HG03196 (cell line): ENCODE results near the gene NAA30.
A peak's percentile ranks its signal among the peaks of the same experiment; 100 is the strongest.
"Not testable (repeated sequence)": the region's sequence is repeated elsewhere in the genome, so short reads cannot be mapped to it uniquely, and the experiment has no call there.

Experiments
- ATAC-seq: cut with Tn5 transposase; IDR thresholded peaks from one replicate; pipeline ENCODE4 v1.9.1; 2021; ENCODE audit not compliant: unreplicated experiment

The NAA30 gene

GRCh38 chr14:57390037-57390805, at the start of gene NAA30:
TSS of gene NAA30 (plus strand) at chr14:57390586. CDS start at chr14:57390958, 372 bp downstream.
- ATAC-seq = peak; percentile 82

DNA sequence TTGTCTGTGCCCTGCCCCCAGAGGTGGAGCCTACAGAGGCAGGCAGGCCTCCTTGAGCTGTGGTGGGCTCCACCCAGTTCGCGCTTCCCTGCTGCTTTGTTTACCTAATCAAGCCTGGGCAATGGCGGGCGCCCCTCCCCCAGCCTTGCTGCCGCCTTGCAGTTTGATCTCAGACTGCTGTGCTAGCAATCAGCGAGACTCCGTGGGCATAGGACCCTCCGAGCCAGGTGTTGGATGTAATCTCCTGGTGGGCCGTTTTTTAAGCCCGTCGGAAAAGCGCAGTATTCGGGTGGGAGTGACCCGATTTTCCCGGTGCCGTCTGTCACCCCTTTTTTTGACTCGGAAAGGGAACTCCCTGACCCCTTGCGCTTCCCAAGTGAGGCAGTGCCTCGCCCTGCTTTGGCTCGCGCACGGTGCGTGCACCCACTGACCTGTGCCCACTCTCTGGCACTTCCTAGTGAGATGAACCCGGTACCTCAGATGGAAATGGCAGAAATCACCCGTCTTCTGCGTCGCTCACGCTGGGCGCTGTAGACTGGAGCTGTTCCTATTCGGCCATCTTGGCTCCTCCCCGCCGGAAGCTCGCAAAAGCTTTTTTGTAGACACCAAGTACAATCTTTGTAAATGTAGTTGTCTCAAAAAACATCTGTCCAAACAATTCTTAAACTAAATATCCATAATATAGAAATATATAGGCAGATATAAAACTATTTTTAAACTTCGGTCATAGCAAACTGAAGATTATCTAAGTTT, 46.7 kb upstream of the NAA30 start:
- ATAC-seq = not testable (repeated sequence)

- ATAC-seq = no peak
Measured at GRCh38 chr14:57345106-57345505, 45.3 kb upstream of the NAA30 start.

DNA sequence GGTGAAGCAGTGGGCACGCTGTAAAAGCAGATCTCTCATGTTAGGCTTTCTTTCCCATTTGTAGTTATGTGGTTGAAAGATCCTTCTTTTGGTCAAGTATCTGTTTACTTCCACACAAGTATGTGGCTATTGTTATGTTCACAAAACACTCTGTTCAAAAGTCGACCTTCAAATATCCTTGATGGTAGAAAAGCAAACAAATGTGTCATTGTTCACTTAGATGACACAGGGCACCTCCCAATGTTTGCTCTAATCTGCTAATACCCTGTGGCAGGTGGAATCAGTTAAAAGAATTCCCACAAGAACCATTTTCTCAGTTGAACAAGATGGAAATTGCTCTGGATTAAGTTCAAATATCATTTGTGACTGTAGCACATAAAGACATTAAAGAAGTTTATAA, 43.6 kb upstream of the NAA30 start:
- ATAC-seq = no peak

- no peak for ATAC-seq
Measured at GRCh38 chr14:57352396-57353170, 37.8 kb upstream of the NAA30 start.

GRCh38 chr14:57355081-57355800, 35.1 kb upstream of the NAA30 start:
- no peak for ATAC-seq

- ATAC-seq = no peak
Measured at GRCh38 chr14:57362361-57362760, 28.0 kb upstream of the NAA30 start.

DNA sequence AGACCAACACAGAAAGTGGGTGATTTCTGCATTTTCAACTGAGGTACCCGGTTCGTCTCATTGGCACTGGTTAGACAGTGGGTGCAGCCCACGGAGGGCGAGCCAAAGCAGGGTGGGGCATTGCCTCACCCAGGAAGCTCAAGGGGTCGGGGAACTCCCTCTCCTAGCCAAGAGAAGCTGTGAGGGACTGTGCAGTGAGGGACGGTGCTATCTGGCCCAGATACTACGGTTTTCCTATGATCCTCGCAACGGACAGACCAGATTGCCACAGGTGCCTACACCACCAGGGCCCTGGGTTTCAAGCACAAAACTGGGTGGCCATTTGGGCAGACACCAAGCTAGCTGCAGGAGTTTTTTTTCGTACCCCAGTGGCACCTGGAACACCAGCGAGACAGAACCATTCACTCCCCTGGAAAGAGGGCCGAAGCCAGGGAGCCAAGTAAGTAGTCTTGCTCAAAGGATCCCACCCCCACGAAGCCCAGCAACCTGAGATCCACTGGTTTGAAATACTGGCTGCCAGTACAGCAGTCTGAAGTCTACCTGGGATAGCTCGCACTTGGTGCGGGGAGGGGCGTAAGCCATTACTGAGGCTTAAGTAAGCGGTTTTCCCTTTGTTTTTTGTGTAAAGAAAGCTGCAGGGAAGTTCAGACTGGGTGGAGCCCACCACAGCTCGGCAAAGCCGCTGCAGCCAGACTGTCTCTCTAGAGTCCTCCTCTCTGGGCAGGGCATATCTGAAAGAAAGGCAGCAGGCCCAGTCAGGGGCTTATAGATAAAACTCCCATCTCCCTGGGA, 25.5 kb upstream of the NAA30 start:
- no peak for ATAC-seq

- ATAC-seq = not testable (repeated sequence)
Measured at GRCh38 chr14:57370187-57370586, 20.2 kb upstream of the NAA30 start.

DNA sequence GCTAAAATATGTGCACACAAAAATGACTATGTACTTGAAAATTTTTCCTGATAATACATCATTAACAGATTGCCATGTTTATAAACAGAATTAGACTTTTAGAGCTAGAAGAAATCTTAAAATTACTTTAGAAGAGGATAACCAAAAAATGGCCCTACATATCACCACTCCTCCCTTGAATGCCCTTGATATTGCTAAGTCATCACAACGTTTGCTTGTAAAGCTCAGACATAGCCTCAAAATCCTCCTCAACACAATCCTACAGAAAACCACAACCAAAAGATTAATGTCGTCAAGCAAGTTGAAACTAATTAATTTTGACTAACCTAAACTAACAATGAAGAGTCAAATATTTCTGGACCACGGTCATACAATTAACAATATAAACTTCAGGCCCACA, 19.4 kb upstream of the NAA30 start:
- no peak for ATAC-seq

DNA sequence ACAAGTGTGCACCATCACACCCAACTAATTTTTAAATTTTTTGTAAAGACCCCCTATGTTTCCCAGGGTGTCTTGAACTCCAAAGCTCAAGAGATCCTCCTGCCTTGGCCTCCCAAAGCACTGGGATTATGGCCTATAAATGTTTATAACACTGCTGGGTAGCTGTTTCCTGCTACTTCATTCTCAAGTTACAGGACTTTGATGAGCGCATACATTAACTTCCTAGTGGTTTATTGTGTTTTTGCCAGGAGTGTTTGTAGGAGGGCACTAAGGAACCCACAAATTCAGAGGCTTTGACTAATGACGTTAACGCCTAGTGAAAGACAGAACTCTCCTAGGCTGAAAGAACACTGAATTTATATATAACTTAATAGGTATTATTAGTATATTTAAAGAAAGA, 15.2 kb upstream of the NAA30 start:
- ATAC-seq = no peak

DNA sequence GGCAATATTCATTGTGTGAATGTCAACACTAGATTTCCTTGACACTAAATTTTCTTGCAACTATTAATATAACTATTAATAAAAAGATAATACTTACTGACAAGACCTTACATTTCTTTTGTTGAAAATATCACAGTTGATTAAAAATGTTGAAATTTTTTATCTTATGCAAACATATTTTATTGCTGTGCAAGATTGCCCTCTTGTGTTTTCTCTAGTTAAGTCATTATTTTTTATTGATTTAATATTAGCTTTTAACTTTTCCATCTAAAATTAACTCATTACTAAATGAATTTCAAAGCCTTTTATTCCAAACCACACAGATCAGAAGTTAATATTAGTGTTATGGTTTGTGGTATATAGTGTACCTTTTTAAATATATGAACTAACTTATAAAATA, 11.7 kb upstream of the NAA30 start:
- ATAC-seq = no peak

DNA sequence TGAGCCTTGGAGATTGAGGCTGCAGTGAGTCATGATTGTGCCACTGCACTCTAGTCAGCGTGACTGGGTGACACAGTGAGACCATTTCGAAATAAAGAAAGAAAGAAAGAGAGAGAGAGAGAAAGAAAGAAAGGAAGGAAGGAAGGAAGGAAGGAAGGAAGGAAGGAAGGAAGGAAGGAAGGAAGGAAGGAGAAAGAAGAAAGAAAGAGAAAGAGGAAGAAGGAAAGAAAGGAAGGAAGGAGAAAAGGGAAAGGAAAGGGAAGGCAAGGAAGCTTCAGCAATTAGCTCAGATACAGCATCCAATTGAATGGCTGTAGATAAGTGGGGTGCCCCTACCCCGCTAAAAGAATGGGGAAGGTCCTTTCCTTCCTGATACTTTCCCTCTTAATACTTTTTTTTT, 9.5 kb upstream of the NAA30 start:
- ATAC-seq = no peak

DNA sequence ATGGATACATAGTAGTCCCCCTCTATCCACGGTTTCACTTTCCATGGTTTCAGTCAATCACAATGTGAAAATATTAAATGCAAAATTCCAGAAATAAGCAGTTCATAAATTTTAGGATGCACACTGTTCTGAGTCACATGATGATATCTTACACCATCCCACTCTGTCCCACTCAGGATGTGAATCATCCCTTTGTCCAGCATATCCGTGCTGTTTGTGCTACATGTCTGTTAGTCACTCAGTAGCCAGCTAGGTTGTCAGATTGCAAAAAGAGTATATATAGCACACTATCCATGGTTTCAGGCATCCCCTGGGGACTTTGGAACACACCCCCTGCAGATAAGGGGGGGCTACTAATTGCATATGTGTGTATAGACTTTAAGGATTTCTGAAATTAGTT, 8.1 kb upstream of the NAA30 start:
- no peak for ATAC-seq

DNA sequence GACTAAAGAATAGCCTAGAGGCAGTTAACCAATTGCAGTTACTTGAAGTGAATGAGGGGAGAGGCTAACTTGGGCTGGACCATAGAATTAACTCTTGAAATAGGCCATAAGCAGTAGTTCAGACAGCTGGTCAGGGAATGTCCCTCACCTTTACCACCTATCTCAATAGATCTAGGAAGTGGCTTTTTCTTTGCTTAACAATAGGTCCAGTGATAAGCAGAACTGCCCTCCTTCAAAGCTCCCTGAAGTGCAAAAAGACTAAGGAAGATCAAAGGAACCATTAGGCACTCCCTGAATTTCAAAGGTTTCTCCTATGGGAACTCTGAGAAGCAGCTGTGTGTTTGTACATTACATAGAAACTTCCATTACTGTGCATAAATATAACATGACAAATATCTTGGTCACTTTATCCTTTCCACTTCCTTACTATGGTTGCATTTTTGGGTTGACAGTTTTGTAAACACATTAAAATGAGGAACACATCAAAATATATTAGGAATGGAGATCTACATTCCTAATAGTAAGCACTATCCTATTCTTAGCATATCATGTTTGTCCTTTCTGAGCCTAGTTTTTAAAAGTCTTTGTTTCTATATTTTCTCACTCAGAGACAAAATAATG, 7.2 kb upstream of the NAA30 start:
- no peak for ATAC-seq

DNA sequence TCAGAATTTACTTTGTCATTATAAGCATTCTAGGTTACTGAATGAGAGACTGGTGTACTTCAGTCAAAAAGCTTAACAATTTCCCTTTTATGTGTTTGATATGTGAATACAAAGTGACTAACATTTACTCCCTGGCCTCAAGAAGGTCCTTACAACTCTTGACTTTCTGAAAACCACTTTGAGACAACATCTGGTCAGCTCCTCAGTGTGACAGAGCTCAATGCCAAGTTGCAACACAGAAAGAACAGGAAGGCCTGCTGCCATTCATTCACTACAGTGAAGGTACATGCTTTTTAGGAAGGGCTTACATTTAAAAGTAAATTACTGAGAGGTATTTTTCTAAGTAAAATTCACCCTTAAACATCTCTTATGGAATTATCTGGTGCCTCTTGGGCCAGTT, 2.3 kb upstream of the NAA30 start:
- ATAC-seq = no peak

GRCh38 chr14:57389646-57390036, 745 bp upstream of the NAA30 start:
- ATAC-seq = peak; percentile 4

- ATAC-seq = peak; percentile 35
Measured at GRCh38 chr14:57390806-57391516, 575 bp downstream of the NAA30 start.

- ATAC-seq = peak; percentile 0
Measured at GRCh38 chr14:57391517-57392195, 1.3 kb downstream of the NAA30 start.
